ENCODE results near the gene AUH. TPM values are rescaled to one million over a fixed set of nuclear protein-coding genes. Genes with fewer than 3 reads are reported as not detected.
"Not testable (repeated sequence)": the region's sequence is repeated elsewhere in the genome, so short reads cannot be mapped to it uniquely, and the experiment has no call there.

AUH gene
- total RNA-seq, 4 donors from 2014 or later, result 26.0 to 61.0 (median 31.0) TPM

DNA sequence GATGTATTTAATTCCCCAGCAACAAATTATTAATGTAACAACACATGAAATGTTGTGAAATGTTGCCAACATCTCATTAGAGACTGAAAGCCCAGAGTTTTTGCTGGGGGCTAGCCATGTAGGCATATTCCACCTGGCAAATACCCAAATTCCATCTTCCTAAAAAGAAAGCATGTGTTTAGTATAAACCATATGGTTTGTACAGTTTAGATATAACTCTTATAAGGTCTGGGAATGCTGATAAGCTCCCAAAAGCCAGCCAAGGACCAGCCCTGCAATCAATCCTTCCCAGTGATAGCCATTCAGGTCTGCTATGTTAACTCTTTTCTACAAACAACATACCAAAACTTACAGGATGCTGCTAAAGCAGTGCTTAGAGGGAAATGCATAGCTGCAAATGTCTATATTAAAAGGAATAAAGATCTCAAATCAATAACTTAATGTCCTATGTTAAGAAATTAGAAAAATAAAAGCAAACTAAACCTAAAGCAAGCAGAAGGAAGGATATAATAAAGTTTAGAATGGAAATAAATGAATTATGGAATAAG is 158.9 kb downstream of the AUH start:
- no peak for TF ChIP-seq POLR2A (IDR thresholded peaks at IDR 0.05)
- Histone ChIP-seq H3K4me1 (peaks cover 22% of the 10 kb centered on the region), H3K36me3 (no peaks in the 10 kb centered on the region), H3K27ac (no peak overlapping the region), H3K27me3 (no peaks in the 10 kb centered on the region), H3K9me3 (no peaks in the 10 kb centered on the region), H3K4me3 (no peak overlapping the region)
- DNase-seq (ENCODE audit: low spot score in 2 of 2), result no peak

DNA sequence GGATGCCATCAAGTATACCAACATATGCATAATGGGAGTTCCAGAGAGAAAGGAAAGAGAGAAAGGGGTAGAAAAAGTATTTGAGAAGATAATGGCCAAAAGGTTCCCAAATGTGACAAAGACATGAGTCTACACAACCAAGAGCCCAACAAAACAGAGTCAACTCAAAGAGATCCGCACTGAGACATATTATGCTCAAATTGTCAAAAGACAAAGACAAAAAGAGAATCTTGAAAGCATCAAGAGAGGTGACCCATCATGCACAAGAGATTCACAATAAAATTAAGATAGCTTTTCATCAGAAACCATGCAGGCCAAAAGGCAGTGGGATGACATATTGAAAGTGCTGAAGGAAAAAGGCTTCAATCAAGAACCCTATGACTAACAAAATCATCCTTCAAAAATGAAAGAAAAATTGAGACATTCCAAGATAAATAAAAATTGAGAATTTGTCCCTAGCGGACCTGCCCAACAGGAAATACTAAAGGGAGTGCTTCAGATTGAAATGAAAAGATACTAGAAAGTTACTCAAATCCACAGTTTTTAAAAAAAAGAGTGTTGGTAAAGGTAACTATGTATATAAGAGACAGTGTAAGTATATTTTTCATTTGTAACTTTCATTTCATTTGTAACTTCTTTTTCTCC is 160.9 kb downstream of the AUH start:
- no peak overlapping the region for H3K27ac ChIP-seq
- no peak for DNase-seq (ENCODE audit: low spot score in 2 of 2)
- TF ChIP-seq POLR2AphosphoS5 (IDR thresholded peaks at IDR 0.05), result no peak
- TF ChIP-seq POLR2A (IDR thresholded peaks at IDR 0.05), result no peak
- no peak for TF ChIP-seq EP300 (IDR thresholded peaks at IDR 0.05)
- TF ChIP-seq, protein P1, sequence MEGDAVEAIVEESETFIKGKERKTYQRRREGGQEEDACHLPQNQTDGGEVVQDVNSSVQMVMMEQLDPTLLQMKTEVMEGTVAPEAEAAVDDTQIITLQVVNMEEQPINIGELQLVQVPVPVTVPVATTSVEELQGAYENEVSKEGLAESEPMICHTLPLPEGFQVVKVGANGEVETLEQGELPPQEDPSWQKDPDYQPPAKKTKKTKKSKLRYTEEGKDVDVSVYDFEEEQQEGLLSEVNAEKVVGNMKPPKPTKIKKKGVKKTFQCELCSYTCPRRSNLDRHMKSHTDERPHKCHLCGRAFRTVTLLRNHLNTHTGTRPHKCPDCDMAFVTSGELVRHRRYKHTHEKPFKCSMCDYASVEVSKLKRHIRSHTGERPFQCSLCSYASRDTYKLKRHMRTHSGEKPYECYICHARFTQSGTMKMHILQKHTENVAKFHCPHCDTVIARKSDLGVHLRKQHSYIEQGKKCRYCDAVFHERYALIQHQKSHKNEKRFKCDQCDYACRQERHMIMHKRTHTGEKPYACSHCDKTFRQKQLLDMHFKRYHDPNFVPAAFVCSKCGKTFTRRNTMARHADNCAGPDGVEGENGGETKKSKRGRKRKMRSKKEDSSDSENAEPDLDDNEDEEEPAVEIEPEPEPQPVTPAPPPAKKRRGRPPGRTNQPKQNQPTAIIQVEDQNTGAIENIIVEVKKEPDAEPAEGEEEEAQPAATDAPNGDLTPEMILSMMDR (IDR thresholded peaks at IDR 0.05), result no peak
- no peak overlapping the region for H3K4me3 ChIP-seq
- no peaks in the 10 kb centered on the region for H3K9me3 ChIP-seq
- H3K27me3 ChIP-seq, result no peaks in the 10 kb centered on the region
- 98% methylated on average over 2 of the region's 2 CpGs for WGBS
- H3K4me1 ChIP-seq, result peaks cover 35% of the 10 kb centered on the region
- H3K36me3 ChIP-seq, result no peaks in the 10 kb centered on the region

DNA sequence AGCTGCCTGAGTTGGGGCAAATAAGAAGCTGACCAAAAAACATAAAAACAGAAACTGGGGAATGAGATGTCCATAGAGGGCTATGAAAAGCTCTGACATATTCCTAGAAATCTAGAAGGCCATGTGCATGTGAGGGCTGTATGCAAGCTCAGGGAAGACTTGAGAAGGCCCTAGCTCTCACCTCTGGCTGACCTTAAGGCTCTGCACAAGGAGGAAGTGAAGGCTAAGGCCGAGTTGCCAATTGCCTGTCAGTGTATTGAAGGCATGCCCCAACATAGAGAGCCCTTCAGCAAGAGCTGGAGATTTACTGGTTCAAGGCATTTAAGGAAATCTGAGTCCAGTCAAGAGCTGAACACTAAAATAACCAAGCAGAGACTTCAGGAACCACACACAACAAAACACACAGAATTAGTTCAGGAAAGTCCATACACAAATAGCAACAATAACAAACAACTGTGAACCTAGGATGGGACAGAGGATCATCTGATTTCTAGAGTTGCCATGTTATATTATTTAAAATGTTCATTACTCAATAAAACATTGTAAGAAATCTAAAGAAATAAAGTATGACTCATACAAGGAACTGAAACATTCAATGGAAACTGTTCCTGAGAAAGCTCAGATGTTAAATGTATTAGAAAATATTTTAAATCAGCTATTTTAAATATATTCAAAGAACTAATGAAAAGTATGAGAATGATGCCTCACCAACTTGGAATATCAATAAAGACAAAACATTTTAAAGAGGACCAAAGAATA is 161.8 kb downstream of the AUH start:
- no peak for DNase-seq (ENCODE audit: low spot score in 2 of 2)
- H3K27me3 ChIP-seq, result no peaks in the 10 kb centered on the region
- no peaks in the 10 kb centered on the region for H3K9me3 ChIP-seq
- H3K27ac ChIP-seq, result no peak overlapping the region
- TF ChIP-seq POLR2A (IDR thresholded peaks at IDR 0.05), result no peak
- no peak for TF ChIP-seq EP300 (IDR thresholded peaks at IDR 0.05)
- no peak for TF ChIP-seq POLR2AphosphoS5 (IDR thresholded peaks at IDR 0.05)
- TF ChIP-seq, protein P1 (IDR thresholded peaks at IDR 0.05), result no peak
- no peak overlapping the region for H3K4me3 ChIP-seq
- 33% methylated on average over 1 of the region's 1 CpG for WGBS
- H3K36me3 ChIP-seq, result no peaks in the 10 kb centered on the region
- peaks cover 43% of the 10 kb centered on the region for H3K4me1 ChIP-seq

DNA sequence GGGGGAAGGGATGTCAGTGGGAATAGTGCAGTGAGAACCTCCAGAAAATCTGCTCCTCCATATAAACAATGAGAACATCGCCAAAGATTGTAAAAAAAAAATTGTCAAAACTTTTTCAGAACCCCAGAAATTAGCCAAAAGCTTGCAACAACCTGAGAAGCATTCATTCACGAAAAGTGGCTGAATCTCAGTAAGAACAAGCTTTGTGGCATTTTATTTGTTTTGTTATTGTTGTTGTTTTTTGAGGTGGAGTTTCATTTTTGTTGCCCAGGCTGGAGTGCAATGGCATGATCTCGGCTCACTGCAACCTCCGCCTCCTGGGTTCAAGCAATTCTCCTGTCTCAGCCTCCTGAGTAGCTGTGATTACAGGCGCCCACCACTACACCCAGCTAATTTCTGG is 162.8 kb downstream of the AUH start:
- H3K36me3 ChIP-seq; H3K9me3 ChIP-seq; DNase-seq (ENCODE audit: low spot score in 2 of 2); H3K27me3 ChIP-seq; H3K4me3 ChIP-seq: not testable (repeated sequence)
- 97% methylated on average over 5 of the region's 5 CpGs for WGBS
- H3K27ac ChIP-seq, result peak overlapping the region; percentile 93
- H3K4me1 ChIP-seq, result peaks cover 54% of the 10 kb centered on the region

DNA sequence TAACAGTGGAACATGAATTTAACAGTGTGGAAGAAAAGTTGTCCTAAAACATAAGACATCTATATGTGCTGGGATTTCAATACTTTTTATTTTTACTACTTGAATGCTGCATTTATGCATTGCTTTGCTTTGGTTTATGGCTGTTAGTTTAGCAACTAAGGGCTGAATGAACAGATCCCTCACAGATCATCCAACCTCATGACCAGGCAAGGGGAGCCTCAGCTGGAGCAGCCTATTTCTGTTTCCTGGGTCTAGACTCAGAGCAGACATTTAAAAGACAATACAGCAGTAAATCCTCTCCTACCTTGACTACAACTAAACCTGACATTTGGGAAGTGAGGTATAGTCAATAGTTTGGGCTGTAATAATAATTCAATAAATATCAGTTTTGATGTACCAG is 163.3 kb downstream of the AUH start:
- Histone ChIP-seq H3K4me1 (peaks cover 59% of the 10 kb centered on the region), H3K4me3 (no peak overlapping the region), H3K27me3 (no peaks in the 10 kb centered on the region), H3K36me3 (no peaks in the 10 kb centered on the region), H3K27ac (peak overlapping the region; percentile 93), H3K9me3 (no peaks in the 10 kb centered on the region)
- TF ChIP-seq, protein P1 (IDR thresholded peaks at IDR 0.05), result no peak
- TF ChIP-seq POLR2AphosphoS5 (IDR thresholded peaks at IDR 0.05) (no peak), POLR2A (IDR thresholded peaks at IDR 0.05) (no peak), EP300 (IDR thresholded peaks at IDR 0.05) (no peak)
- no peak for DNase-seq (ENCODE audit: low spot score in 2 of 2)
